NK-92 (cell line): ENCODE measurements around the gene CADM4.

ENCODE experiments used
- DNase-seq: peaks from one replicate; lab custom pipeline; 2025; ENCODE audit not compliant: unreplicated experiment; lab: John Stamatoyannopoulos, UW

CADM4 gene

DNA sequence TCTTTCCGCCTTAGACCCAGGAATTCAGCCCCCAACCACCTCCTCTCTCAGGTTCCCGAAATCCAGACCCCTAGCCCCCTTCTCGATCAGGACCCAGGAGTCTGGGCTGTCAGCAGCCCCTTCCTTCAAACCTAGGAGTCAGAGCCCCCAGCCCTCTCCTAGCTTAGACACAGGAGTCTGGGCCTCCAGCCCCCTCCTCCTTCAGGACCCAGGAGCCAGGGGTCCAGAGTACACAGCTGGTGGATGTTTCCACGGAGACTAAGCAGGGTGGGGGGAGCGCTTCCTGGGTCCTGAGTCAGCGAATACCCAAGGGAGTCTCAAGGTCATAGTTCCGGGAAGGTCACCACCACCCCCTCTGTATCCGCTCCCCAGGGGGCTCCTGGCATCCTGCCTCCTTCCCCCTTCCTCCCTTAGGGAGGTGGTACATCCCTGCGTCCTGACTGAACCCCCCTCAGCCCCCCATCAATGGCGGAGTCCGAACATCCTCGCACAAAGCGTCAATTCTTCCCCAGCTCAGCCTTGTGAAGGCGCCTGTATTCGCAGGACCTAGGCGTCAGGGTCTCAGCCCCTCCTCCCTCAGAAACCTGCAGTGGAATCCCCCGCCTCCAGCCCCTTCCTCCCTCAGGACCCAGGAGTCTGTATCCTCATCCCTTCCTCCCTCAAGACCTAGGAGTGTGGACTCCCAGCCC, 4.6 kb downstream of the CADM4 start:
- DNase-seq: no peak

DNA sequence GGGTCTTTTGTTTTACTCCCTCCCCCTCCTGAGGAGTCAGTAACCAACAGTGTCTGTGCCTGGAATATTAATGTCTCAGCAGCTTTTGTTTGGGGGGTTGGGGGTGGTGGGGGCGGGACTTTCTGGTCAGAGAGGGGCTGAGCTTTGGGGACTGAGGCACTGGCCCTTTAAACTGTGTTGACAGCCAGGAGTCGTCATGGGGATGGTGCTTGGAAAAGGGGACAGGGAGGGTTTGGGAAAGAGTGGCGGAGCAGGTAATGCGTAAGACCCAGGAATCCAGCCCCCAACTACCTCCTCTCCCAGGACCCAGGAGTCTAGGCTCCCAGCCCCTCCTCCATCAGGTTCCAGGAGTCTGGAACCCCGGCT, 5.2 kb downstream of the CADM4 start:
- no peak for DNase-seq

DNA sequence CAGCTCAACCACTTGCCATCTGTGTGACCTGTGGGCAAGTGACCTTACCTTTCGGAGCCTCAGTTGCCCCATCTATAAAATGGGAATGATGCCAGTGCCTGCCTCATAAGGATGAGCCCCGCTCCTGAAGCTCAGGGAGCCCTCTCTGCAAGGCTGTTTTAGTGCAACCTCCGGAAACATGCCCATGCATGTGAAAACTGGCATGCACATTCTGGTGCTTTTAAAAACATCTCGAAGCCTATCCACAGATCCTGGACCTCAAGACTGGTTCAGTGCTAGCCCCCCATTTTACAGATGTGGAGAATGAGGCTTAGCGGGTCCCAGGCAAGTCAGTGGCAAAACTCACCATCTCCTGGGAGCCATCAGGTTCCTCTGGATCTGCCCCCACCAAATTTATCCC, 5.6 kb downstream of the CADM4 start:
- no peak for DNase-seq

DNA sequence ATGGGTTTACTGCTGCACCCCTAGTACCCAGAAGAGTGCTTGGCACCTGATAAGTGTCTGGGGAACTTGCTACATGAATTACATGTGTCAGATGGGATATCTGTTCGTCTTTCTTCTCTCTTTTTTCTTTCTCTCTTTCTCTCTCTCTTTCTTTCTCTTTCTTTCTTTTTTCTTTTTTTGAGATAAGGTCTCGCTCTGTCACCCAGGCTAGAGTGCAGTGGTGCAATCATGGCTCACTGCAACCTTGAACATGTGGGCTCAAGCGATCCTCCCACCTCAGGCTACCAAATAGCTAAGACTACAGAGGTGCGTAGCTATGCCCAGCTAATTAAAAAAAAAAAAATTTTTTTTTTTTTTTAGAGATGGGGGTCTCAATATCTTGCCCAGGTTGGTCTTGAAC, 6.1 kb downstream of the CADM4 start:
- no peak for DNase-seq

DNA sequence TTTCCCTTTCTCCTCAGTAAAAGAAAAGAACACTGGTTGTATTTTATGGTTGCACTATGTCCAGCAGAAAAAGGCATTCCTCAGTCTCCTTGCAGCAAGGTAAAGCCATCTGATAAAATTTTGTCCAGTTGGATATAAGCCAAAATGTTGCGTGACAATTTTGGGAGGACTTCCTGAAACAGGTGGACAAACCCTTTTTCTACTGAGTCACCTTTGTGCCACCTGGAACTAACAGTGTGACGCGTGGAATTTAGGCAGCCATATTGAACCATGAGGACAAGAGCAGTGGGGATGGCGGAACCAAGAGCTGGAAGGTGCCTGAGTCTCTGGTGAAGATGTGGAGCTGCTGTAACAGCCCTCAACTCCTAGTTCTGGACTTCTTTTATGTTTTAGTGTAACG, 8.2 kb downstream of the CADM4 start:
- no peak for DNase-seq

DNA sequence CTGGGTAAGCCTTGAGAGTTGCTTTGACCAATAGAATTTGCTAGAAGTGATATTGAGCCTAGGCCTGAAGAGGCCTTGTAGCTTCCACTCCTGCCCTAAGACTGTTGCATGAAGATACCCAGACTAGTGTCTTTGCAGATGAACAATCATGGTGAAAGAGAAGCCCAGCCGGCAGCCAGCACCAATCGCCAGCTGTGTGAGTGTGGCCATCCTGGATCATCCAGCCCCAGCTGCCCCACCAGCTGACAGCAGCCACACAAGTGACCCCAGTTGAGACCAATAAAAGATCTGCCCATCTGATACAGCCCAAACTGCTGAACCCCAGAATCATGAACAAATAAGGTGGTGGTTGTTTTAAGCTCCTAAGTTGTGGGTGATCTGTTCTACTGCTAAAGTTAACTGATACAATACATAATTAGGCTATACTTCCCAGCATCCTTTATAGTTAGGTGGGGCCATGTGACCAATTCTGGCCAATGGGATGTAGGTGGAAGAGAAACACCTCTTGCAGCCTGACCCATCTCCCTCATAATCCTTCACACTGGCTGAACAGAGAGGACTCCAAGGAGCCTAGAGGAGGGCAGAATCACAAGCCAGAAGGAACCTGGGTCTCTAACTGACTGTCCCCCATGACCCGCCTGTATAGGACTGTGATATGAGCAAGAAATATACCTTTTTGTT, 10.9 kb downstream of the CADM4 start:
- no peak for DNase-seq

DNA sequence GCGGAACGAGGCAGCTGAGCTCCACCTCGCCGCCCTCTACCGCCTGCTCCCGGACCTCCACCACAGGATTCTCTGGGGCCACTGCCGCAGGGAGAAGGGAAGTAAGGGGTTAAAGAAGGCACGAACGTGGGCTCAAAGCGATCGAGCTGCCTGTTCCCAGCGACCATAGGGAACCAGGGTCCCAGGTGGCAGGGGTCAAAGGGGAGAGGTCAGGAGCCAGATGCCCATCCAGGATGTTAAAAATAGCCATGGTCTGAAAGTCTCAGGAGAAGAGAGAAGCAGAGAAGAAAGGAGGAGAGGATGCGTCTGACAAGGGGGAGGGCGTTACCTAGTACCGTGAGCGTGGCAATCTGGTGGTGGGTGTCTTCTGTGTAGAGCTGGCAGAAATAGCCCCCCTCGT, 12.8 kb downstream of the CADM4 start:
- DNase-seq: no peak

DNA sequence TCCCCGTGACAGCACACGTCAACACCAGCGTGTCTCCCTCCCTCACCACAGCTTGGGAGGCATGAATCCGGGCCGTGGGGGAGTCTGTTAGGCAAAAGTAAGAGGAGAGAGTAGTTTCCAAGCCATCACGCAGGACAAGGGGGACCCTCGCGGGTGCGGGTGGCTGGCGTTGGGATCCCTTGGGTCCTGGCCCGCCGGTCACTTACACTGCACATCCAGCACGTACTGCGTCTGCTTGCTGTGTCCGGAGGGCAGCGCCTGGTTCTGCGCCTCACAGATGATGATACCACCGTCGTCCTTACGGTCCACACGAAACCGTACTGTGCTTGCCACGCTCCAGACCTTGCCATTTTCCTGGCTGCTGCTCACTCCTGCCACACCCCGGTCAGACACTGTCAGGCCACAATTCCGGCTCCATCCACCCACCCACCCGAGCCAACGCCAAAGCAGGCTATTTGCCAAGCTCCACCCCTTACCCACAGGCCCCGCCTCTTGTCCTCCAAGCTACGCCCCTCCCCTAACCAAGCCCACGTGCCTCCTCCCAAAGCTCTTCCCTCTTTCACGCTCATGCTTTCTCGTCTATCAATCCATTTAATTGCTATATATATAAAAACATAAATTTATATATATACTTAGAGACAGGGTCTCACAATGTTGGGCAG, 13.6 kb downstream of the CADM4 start:
- DNase-seq: no peak

DNA sequence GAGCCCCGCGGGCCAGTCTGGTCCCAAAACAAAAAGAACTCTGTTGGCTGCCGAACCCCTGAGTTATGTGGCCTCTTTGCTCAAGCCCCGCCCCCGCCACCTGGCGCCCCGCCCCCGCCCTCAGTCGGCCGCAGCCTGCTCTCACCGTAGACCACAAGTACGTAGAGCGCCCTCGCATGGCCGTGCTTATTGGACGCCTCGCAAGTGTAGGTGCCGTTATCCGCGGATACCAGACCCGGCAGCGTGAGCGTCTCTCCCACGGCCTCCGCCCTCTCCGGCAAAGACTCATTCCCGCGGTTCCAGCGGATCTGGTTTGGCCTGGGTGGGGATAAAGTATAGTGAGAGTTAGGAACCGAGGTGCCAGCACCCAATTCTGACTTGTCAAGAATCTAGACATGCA, 14.7 kb downstream of the CADM4 start:
- DNase-seq: no peak

DNA sequence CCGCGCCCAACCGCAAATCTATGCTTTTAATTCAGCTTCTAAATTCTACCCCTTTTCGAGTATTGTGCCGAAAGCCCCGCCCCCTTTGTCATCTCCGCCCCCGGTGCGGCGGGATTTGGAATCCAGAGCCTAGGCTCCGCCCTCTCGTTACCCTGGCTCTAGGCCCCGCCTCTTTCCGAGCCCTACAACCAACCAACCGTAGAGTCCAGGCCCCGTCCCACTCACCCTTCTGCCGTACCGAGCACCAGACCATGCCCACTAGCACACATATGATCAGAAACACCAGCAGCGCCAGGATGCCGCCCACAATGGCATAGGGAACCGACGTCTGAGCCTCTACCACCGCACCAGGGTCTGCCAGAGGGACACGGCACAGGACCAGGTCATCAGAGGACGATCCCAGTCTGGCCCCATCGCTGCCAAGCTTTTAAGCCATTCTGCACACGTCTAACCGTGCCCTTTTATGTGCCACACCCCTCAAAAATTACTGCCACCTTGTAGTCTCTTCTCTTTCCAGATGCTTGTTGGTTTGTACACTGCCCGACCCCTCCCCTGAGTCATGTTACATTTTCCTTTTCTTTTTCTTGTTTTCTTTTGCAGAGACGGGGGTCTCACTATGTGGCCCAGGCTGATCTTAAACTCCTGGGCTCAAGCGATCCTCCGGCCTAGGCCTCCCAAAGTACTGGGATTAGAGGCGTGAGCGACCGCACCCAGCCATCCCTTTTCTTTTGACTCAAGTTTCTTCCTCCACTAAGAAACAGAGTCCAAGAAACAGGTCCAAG, 15.6 kb downstream of the CADM4 start:
- no peak for DNase-seq

DNA sequence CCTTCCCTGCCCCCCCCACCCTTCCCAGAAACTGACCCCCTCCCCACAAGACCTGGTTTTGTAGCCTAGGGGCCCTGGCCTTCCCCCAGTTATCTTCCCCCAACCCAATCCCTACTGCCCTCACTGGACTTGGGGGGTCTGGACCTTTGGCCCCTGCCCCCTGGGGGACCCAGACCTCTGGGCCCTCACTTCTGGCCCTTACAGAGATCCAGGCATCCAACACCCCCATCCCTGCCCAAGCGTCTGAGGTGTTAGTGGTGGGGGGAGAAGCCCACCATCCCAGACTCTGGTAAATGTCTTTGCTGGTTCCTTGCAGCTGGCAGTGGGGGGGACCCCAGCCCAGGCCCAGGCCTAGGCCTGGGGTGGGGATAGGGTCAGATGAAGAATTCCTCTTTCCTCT, 16.7 kb downstream of the CADM4 start:
- DNase-seq: no peak

DNA sequence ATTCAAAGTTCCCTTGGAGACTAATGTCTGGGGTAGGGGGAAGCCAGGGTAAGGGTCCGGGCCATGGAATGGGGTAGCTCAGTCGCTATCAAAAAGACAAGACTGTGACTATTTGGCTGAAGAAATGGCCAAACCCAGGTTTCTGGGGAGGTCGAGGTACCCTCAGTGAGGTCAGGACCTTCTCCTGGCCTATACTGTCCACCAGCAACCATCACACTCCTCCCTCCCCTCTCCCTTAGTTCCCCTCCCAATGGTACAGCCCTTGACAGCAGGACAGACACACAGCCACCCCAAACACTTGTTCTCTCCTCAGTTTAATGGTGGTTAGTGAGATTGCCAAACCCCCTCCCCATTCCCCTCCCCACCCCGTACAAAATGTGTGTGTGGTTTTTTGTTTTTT, 17.6 kb downstream of the CADM4 start:
- no peak for DNase-seq

DNA sequence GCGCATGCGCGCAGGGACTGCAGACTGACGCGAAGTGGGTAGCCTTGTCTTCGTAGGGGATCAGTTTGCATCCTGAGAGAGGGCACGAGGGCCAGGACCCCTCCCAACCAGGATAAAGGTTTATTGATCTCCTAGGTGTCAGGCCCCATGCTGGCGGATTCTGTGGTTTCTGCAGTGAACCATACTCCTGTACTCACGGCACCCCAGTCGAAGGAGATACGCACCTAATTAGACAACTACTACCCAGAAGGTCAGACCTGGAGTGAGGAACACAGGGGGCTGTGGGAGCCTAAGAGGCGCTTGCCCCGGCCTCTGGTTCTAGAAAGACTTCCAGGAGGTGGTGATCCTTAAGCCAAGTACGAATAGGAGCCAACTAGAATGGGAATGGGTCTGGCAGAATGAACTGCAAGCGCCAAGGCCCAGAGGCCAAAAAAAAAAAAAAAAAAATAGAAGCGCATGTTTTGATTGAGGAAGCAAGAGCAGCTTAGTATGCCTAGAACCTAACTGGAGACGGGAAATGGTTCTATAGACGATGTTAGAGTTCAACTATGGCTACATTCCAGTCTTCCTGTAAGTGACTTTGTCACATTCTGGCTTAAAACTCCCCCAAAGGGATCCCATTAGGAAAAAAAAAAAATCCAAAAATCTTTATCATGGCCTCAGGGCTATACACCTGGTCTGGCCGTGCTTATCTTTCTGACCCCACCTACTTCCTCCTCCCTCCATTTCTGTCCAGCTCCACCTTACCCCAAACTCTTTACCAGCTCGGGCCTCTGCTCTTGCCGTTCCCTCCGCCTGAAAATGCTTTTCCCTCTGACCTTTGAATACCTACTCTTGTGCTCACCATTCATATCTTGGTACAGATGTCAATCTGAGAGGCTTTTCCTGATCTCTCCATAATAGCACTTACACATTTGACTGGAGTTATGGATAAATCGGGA, 19.3 kb downstream of the CADM4 start:
- DNase-seq: no peak

DNA sequence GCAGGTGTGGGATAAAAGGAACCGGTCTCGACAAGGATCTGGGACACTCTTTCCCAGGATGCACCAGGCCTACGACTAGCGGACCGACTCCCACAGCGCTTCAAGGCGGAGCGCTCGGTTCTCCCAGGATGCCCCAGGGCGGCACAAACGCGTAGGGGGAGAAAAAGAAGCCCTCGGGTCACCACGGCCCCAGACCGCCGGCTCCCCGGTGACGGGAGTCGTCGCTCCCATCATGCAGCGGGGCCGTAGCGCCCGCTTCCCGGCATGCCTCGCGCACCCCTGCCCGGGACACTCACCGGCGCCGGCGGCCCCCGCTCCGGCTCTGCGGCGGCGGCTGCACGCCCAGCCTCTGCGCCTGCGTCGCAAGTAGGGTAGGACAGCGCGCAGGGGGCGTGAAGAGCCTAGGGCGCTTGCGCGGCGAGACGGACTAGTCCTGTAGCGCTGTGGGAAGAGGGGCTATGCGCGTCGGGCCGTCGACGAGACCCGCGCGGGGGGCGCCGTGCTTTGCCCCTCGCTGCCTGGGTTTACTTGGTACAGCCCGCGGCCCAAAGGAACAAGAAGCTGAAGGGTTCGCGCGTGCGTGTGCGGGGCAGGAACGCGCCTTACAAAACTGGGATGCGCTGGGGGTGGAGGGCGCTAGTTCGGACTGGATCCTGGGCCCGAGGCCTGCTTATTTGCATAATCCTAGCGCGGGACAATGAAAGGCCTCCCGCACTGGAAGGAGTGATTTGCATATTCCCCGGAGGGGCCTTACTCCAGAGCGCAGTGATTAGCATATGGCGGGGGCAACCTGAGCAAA, 20.2 kb downstream of the CADM4 start, which contains the start of gene ZNF428:
ZNF428 (minus strand) TSS at position 368 of the 799 bp plus-strand sequence. CDS start 5,325 bp downstream, outside the sequence.
- DNase-seq: no peak

DNA sequence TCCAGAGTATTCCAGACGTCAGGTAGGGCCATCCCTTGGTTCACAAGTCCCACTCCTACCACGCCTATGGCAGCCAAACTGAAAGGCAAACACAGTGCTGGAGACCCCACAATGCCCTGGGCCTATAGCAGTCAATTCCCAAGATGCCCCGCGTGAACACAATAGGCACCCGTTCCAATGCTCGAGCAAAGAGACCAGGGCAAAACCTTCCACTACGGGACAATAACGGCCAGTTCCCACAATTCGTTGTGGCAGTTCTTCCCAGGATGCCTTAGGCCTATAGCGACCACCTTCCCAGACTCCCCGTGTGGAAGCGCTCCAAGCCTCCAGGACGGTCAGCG, 20.8 kb downstream of the CADM4 start:
- DNase-seq: no peak

DNA sequence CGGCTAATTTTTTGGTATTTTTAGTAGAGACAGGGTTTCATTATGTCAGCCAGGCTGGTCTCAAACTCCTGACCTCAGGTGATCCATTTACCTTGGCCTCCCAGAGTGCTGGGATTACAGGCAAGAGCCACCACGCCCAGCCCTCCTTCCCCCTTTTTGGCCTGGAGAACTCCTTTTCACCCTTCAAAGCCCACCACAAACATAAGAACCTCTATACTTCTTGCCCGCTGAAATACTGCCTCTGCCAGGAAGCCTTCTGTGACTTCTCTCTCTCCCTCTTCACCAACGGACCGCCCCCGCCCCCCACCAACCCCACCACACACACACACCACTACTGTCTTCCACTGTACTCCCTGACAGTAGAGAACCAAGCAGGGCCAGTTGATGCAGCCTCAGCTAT, 22.7 kb downstream of the CADM4 start:
- DNase-seq: no peak

DNA sequence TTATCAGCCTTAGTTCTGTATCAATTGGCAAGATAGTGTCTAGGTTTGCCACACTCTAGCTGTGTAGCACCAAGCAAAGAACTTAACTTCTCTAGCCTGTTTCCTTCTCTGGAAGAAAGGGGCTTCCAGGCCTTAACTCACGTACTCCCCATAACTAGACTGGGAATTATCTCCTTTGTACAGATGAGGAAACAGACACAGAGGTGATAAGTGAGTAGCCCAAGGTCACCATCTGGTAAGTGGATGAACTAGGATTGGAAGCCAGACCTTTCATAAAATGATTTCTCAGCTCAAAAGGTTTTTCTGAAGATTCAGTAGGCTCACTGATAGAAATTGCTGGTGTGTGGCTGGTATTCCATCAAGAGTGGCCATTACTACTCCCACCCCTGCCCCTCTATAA, 23.3 kb downstream of the CADM4 start:
- DNase-seq: no peak

DNA sequence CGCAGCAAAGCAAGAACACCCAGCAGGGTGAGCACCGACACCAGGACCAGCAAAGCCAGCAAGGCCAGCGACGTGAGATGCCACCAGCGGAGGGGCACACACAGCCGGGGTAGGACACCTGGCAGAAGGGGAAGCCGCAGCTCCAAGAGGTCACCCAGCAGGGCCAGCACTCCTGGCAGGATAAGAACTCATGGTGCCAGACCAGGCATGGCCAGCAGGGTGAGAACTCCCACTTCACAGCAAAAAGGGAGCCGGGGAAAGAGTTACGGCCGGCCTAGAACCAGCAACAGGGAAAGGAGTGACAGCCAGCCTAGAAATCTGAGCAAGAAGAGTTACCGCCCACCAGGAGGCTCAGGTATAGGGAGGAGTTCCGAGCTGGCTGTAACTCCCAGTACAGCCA, 27.3 kb downstream of the CADM4 start:
- no peak for DNase-seq

DNA sequence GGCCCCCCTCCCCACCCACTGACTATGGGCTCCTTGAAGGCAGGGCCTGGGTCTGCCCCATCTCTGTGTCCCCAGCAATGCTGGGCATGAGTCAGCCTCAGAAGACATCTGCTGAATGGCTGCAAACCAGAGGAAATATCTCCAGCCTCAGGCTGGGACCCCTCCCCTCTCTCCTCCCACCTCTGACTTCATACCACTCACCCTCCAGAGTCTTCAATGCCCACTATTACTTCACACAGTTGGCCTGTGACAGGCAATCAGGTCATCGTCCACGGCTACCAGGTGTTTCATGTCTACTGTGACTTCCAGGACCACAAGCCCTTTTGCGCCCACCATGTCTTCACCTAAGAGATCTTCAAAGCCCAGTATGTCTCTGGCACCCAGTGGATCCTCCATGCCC, 27.9 kb downstream of the CADM4 start, which contains the start of gene SRRM5:
SRRM5 (plus strand) TSS at position 301 of the 400 bp plus-strand sequence; CDS start at position 335, 34 bp downstream.
- DNase-seq: no peak

DNA sequence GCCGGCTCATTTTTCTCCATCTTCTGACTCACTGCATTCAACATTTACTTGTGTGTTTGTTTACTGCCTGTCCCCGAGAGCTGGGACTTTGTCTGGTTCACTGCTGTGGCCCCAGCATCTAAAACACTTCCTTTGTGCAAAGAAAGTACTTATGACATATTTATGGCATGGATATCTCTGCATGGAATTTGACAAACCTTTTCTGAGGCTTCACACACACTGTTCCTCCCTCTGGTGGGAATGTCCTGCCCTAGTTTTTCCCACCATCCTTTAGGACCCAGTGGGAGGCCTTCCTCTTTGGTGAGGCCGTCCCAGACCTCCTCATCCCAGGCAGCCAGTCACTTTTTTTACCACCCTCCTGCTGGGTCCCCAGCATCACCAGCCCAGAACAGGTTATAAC, 29.2 kb downstream of the CADM4 start:
- no peak for DNase-seq
